GM19035 (cell line): ENCODE results near the gene LRP1.

ENCODE experiments used
- ATAC-seq: cut with Tn5 transposase; IDR thresholded peaks from one replicate; pipeline ENCODE4 v1.9.1; 2021; ENCODE audit not compliant: unreplicated experiment

Gene LRP1

DNA sequence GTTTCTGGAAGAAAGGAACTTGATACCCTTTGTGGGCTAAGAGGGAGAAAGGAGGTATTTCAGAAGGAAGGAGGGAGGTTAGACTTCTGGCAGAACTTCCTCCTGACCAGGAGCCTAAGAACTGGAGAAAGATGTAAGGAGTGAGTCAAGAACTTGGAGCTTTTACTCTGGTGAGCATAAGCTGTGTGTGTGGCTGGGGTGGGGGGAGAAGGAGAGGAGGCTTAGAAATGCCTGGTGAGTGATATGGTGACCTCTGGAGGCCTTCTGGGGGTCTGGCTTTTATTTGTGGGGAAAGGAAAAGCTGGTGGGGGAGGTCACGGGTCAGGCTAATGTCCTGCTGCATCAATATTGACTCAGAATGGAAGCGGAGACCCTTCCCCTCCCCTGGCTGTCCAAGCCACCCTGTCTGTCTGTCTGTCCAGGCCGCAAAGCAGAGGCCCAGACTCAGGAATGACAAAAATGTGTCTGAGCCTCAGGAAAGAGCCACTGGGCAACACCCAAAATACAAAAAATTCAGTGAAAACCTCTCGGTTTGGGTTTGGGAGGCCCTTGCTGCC, 4.8 kb downstream of the LRP1 start:
- no peak for ATAC-seq

DNA sequence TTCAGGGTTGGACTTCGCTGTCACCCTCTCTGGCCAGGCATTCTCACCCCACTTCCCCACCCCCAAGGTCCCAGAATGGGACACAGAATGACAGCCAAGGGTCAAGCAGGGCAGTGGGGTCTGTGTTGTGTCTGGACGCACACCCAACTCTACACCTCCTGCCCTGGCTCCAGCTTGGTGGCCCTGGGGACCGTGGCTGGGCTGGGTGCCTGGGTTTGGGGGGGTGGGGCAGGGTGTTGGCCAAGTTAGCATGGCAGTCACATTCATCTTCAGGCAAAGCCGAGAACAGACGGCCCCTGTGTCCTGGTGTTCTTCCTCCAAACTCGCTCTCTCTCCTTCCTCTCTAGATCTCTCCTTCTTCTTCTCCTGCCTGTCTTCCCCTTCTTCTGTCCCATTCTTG, 5.6 kb downstream of the LRP1 start:
- no peak for ATAC-seq

DNA sequence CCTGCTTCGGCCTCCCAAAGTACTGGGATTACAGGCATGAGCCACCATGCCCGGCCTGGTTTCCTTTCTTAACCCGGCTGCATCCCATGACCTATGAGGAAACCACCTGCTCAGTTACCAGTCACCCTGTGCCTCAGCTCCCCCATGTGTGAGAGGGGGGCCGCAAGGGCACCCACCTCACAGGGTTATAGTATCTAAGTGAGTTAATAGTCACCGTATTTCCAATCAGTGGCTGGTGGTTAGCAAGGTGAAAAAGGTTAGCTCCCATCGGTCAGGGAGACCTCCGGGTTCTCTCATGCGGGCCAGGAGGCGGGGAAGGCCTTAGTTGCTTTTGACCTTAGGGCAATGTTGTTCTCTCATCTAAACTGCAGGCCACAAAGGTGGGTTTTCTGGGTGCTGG, 6.7 kb downstream of the LRP1 start:
- ATAC-seq: no peak

- ATAC-seq: no peak
Measured at GRCh38 chr12:57135527-57136326, 7.4 kb downstream of the LRP1 start.

DNA sequence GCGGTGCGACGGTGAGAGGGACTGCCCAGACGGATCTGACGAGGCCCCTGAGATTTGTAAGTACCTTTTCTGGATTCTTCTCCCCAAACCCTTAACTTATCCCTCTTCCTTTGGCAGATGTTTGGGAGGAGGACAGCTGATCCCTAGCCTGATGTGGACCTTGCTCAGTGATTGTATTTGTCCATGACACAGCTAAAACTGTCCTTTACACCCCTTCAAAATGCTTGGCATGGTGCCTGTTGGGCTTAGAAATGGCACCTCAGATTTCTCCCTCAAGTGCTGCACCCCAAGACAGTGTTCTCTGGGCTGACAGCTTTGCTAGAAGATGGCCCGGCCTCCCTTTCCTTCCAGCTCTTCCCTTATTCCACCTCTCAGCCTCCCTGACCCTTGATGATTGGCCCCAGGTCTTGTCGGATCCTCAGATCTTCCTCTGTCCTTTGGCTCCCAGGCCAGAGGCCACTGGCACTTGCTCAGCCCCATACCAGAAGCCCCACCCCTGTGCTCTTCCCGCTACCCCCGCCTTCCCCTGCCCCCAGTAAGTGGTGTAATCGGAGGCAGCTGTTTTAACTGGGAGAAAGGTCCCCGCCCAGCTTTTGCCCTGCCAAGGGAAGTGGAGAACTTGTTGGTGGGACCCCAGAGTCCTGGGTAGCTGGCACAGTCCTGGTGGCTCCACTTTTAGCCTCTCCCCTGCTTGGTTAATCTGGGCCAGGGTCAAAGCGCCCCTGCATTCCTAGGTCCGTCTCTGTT, 10.4 kb downstream of the LRP1 start:
- ATAC-seq: no peak

- no peak for ATAC-seq
Measured at GRCh38 chr12:57139796-57140649, 11.7 kb downstream of the LRP1 start.

GRCh38 chr12:57141249-57141648, 13.0 kb downstream of the LRP1 start:
- no peak for ATAC-seq

DNA sequence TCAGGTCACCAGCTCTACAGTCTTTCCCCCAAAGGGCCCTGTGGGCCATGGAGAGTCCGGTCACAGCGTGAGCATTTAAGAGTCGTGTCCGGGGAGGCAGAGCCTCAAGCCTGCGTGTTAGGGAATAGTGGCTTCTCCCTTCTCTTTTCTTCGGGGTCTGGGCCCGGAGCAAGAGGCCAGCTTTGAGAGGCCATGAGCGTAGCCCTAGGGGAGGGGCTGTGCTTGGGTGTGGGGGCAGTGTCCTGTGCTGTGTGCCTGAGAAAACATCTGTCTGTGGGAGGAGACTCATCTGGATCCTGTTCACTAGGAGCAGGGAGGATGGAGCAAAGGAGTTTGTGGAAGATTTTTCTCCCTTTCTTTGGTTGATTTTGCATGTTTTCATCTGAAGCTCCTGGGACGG, 13.8 kb downstream of the LRP1 start:
- ATAC-seq: no peak

DNA sequence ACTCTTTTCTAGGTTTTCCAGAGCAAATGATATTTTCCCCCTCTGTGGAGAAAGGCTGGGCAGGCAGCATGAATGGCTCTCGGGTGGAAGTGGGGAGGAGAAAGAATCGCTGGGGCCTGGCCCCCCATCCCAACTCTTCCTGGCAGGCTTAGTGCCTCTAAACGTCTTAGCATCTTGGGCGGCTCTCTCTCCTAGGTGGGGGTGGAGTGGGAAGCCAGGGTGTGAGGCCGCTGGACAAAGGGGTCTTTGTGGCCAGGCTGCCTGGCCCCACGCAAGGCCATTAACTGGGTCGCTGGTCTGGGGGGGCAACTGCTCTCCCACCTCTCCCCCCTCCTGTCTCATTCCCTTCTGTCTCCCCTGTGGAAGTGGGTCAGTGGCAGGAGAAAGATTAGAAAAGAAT, 14.4 kb downstream of the LRP1 start:
- ATAC-seq: no peak

DNA sequence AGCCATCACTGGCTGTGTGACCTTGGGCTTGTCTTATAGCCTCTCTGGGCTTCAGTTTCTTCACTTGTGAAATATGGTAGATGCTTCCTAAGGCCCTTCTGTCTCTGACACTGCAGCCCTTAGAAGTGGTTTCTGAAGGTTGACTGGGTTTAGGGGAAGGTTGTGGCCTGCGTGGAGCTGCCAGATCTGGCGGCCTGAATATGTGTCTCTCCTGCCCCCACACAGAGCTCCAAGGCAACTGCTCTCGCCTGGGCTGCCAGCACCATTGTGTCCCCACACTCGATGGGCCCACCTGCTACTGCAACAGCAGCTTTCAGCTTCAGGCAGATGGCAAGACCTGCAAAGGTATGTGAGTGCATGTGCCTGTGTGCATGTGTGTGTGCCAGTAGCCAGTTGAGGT, 15.2 kb downstream of the LRP1 start:
- ATAC-seq: no peak

DNA sequence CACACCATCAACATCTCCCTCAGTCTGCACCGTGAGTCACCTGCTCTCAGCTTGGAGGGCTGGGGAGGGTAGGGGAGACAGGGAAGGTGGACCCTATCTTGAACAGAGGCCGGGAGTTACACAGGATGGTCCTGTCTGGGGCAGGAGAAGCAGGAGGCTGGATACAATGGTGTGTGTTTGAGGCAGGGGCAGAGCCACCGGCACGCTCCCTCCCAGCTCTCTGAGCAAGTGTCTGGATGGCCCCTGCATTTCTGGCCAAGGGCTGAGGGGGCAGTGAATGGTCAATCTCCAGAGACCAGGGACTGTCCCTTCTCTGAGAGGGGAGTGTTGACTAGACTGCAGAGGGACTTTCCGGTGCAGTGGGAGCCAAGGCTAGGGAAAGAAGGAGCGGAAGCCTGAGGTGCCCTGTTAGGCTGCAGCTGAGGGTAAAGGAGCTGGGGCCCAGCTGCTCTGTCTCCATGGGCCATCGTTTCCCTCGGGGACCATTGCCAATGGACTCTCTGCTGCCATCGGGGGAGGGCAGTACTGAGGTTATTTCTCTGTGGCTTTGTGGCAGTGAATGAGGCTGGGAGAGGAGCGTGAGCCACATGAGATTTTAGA, 17.3 kb downstream of the LRP1 start:
- no peak for ATAC-seq

DNA sequence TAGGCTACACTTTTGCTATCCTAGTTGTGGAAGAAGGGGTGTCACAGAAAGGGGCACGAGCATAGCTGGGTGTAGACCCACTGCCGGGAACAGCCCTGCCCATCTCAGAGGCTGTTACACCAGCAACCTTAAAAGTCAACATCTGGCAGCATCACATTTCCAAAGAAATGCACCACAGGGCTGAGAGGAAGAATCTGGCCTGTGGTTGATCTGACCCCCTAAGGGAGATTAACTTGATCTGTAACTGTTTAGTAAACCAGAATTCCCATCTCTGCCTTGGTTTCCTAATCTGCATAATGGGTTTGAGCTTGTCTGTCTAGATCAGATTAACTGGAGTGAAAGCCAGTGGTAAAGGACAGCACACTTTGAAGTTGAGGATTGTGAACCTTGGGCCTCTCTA, 17.8 kb downstream of the LRP1 start:
- no peak for ATAC-seq

DNA sequence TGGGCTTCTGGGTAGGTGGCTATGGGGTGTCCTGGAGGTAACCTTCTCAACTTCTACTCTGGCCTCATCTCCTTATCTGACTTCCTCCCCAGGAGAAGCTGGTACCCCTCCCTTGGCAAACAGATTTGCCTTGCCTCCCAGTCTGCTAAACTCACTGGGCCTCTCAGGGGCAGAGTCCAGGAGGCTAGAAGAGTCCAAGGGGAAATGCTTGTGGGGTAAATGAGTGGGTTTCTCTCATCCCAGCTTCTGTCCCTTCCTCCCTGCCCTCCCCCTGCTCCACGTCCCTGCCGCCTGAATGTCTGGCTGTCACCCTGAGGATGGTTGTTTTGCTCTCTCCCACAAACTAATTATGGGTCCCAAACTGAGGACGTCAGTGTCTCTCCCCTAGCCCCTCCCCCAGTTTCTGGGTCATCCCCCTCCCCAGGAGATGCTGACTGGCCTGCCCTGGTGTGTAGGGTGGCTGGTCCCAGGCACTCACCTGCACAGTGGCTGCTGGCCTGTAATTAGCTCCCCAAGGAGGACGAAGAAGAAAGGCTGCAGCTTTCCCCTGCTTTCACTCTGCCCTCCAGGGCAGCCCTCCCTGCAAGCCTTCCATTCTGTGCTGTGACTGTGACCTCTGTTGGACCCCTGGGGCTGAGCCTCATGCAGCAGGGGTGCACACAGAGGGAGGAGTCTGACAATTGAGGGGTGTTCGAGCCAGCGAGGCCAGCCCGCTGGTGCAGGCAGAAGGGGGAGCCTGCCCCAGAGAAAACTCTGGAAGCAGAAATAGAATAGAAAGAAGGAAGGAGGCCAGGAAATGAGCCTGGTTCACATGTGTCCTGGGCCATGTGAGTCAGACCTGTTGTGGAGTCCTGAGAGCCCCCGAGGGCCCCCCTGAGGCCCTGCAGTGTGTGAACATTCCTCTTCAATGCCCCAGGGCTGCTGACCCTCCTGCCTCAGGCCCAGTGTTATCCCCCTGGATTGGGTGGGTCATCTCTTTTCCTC, 19.0 kb downstream of the LRP1 start, which contains the start of gene LRP1-AS:
TSS of gene LRP1-AS (minus strand) at position 659 of the 984 bp plus-strand sequence.
- no peak for ATAC-seq

- no peak for ATAC-seq
Measured at GRCh38 chr12:57148469-57149244, 20.4 kb downstream of the LRP1 start.

DNA sequence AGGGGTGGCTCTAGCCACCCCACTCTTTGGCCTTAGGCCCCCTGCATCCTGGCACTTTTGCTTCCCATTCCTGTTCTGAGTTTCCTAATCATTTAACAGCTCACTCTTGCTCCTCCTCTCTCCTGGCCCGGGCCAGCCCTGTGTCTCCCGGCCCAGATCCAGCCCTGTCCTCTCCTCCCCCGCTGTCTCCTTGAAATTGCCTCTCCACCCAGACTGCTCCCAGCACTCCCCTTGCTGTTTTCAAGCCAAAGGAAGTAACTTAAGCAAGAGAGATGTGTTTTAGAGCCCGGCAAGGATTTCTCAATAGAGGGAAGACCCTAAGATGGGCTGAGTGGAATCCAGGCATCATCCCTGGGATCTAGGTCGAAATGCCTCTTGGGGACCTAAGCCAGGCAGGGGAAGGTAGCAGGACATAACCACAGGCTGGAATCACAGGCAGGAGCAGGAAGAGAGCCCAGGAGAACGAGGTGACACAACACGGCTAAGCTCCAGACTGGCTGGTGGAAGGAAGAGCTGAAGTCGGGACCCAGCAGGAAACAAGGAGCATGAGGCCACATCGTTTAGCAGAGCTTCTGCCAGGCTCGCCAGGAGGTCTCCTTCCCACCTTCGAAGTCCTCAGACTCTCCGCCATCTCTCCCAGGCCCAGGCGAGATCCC, 21.1 kb downstream of the LRP1 start:
- ATAC-seq: no peak

DNA sequence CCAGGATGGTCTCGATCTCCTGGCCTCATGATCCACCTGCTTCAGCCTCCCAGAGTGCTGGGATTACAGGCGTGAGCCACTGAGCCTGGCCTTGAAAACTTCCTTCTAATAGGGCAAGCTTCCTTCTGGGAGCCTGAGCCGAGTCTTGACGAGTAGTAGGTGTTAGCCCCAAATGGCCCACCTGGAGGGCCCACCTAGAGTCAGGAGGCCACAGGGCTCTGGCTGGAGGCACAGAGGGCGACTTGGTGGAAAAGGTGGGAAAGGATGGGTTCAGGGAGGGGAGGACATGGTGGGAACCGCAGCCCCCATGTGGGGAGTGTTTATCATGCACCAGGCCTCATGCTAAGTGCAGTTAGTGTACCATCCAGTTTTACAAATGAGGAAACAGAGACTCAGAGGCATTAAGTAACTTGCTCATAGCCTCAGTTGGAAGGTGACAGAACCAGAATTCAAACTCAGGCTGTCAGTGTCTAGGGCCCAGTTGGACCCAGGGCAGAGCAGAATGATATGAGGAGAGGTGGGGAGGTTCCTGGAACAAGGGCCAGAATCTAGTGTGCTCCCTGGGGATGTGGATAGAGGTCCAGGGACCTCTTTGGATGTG, 22.2 kb downstream of the LRP1 start:
- ATAC-seq: no peak

- ATAC-seq: no peak
Measured at GRCh38 chr12:57151741-57152630, 23.7 kb downstream of the LRP1 start.
